IPS-18c (cell line): ENCODE results near the gene GAGE10.

Experiments
- H3K4me3 ChIP-seq: 2 replicates; pipeline ENCODE4 v1.7.0; 2013; ENCODE audit warnings: low read depth, mild to moderate bottlenecking, low read length, moderate library complexity; ENCODE audit not compliant: insufficient read depth
- H3K9me3 ChIP-seq: one replicate; pipeline ENCODE4 v1.6.1; 2013; ENCODE audit warnings: mild to moderate bottlenecking, low read length, moderate library complexity; ENCODE audit not compliant: control insufficient read depth, insufficient read depth

Gene GAGE10, protein sequence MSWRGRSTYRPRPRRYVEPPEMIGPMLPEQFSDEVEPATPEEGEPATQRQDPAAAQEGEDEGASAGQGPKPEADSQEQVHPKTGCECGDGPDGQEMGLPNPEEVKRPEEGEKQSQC

DNA sequence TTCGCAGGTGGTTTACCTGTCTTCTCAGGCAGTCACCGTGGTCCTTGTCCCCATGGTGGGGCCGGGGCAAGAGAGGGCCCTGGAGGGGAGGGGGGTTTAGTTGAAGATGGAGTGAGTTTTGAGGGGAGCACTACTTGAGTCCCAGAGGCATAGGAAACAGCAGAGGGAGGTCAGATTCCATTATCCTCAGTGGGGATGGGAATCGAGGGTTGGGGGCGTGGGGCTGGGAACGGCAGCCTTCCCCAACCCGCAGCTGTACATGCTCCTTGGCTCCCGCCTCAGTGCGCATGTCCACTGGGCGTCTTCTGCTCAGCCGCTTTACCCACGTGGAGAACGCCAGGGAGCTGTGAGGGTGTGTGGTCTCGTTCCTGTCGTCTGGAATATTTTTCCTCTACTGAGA is at the start of gene GAGE10:
Gene GAGE10 (plus strand): TSS at position 301 of the 400 bp plus-strand sequence. CDS start 1,214 bp downstream, outside the sequence.
- H3K9me3 ChIP-seq = peaks cover 7% of the 10 kb centered on the region
- H3K4me3 ChIP-seq = no peak within 1 kb of the TSS

- Histone ChIP-seq H3K9me3 (peaks cover 9% of the 10 kb centered on the region), H3K4me3 (no peak overlapping the region)
Measured at GRCh38 chrX:49254639-49255038, 48.8 kb upstream of the GAGE10 start.

DNA sequence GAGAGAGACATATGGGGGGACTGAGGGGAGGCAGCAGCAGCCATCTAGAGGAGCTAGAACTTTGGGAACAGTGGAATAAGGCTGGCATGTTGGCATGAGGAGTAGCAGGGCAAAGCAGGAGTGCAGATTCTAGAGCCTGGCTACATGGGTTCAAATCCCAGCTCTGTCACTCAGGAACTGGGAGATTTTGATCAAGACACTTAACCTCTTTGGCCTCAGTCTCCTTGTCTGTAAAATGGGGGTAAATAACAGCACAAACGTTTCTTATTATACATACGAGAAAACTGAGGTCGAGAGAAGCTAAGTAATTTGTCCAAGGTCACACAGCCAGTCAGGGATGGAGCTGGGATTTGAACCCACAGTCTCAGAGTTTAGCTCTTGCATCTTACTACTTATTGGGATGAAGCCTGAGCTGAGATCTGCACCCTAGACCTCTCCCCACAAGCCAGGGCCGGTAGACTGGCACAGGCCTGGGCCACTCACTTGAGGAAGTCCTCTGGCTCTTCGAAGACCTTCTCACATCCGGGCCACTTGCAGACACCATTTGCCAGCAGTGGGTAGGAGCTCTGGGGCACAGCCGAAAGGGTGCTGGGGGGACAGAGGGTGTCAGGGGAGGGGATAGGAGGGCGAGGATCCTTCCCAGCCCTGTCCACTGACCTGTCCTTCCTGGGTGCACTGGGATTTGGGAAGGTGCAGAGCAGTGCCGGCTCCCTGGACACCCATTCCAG is 47.0 kb upstream of the GAGE10 start:
- no peak overlapping the region for H3K4me3 ChIP-seq
- peaks cover 10% of the 10 kb centered on the region for H3K9me3 ChIP-seq

- Histone ChIP-seq H3K9me3 (peaks cover 13% of the 10 kb centered on the region), H3K4me3 (no peak overlapping the region)
Measured at GRCh38 chrX:49257074-49257790, 46.2 kb upstream of the GAGE10 start.

- H3K4me3 ChIP-seq = no peak overlapping the region
- H3K9me3 ChIP-seq = peaks cover 13% of the 10 kb centered on the region
Measured at GRCh38 chrX:49257846-49258748, 45.3 kb upstream of the GAGE10 start.

- H3K9me3 ChIP-seq = peaks cover 13% of the 10 kb centered on the region
- no peak overlapping the region for H3K4me3 ChIP-seq
Measured at GRCh38 chrX:49258749-49259124, 44.7 kb upstream of the GAGE10 start.

- Histone ChIP-seq H3K4me3 (no peak overlapping the region), H3K9me3 (peaks cover 10% of the 10 kb centered on the region)
Measured at GRCh38 chrX:49260221-49260985, 43.0 kb upstream of the GAGE10 start.

- H3K4me3 ChIP-seq = no peak overlapping the region
- H3K9me3 ChIP-seq = peaks cover 10% of the 10 kb centered on the region
Measured at GRCh38 chrX:49262603-49263002, 40.8 kb upstream of the GAGE10 start.

- no peak overlapping the region for H3K4me3 ChIP-seq
Measured at GRCh38 chrX:49263631-49264030, 39.8 kb upstream of the GAGE10 start.

GRCh38 chrX:49264460-49264859 is 39.0 kb upstream of the GAGE10 start, which contains the start of gene FOXP3:
Gene FOXP3, minus strand, starts transcription at chrX:49264710. Its CDS starts 6,205 bp downstream, at chrX:49258505.
- Histone ChIP-seq H3K9me3 (peaks cover 6% of the 10 kb centered on the region), H3K4me3 (no peak within 1 kb of the TSS)

More at GRCh38 chrX:49263631-49264030, 39.8 kb upstream of the GAGE10 start:
- peaks cover 8% of the 10 kb centered on the region for H3K9me3 ChIP-seq

- Histone ChIP-seq H3K4me3 (no peak overlapping the region), H3K9me3 (peaks cover 5% of the 10 kb centered on the region)
Measured at GRCh38 chrX:49266523-49267445, 36.7 kb upstream of the GAGE10 start.

DNA sequence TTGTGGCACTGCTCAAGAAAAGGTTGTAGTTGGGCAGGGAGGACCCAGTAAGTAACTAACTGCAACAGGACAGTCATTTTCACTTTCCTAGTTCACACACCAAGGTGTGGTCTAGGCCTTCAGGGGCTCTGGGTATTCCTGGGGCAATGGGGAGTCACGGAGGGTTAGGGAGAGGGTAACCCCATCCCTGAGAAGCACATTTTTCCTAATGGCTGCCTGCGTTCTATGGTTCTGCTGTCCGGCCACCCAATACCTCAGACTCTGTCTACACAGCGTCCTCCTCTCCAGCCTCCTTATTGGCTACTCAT is 34.8 kb upstream of the GAGE10 start:
- peaks cover 5% of the 10 kb centered on the region for H3K9me3 ChIP-seq
- H3K4me3 ChIP-seq = peak overlapping the region; percentile 46

- H3K9me3 ChIP-seq = peaks cover 6% of the 10 kb centered on the region
- peak overlapping the region; percentile 77 for H3K4me3 ChIP-seq
Measured at GRCh38 chrX:49269010-49269766, 34.3 kb upstream of the GAGE10 start.

DNA sequence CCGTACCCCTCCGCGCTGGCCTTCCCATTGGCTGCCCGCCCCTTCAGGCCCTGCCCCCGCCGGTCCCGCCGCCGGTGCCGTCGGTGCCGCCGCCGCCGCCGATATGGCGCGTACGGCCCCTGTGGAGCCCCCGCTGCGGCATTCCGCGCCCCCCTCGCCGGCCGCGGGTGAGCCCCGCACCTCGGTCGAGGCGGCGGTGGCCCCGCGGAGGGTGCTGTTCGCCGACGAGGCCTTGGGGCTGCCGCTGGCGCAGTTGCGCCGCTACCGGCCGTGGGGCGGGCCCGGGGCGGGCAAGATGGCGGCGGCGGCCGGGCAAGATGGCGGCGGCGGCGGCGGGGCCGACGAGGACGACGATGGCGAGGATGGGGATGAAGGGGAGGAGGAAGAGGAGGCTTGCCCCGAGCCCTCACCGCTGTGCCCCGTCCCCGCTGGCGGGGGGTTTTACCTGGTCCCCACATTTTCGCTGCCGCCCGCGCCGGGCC is 33.6 kb upstream of the GAGE10 start, which contains the start of gene PPP1R3F:
Gene PPP1R3F (plus strand): TSS at position 27 of the 482 bp plus-strand sequence. CDS start 77 bp downstream, at position 104.
- peaks cover 6% of the 10 kb centered on the region for H3K9me3 ChIP-seq

More for the DNA sequence above, 33.6 kb upstream of the GAGE10 start, which contains the start of gene PPP1R3F:
- peak within 1 kb of the TSS; percentile 77 for H3K4me3 ChIP-seq
